Natural killer cell (primary cell): Measurements from ENCODE around the gene ACR. TPM values are rescaled to one million over a fixed set of nuclear protein-coding genes. Genes with fewer than 3 reads are reported as not detected.

Experiments
- ATAC-seq, 3 donors: fragments of 150-1000 bp in 2 of 3; fragments of 200-7000 bp in 1 of 3; cut with Tn5 transposase; 1 replicate in 1 of 3; 2 replicates in 2 of 3; pipeline ENCODE4 v1.10.0; 2021; ENCODE audit warnings: mild to moderate bottlenecking in 2 of 3, moderate library complexity in 2 of 3
- DNase-seq, 2 donors: peaks; one replicate each; pipeline versions ENCODE4 v3.0.0 to v3.0.0-alpha.2; 2013 to 2021; ENCODE audit warnings: mixed read lengths in 1 of 2
- H3K27ac ChIP-seq: one replicate; pipeline ENCODE4 v1.5.1; 2013; ENCODE audit warnings: mild to moderate bottlenecking, low read length
- H3K27me3 ChIP-seq: one replicate; pipeline ENCODE4 v1.6.1; 2013; ENCODE audit warnings: low read length; ENCODE audit not compliant: control insufficient read depth, insufficient read depth
- H3K36me3 ChIP-seq: one replicate; pipeline ENCODE4 v1.6.1; 2013; ENCODE audit warnings: low read length; ENCODE audit not compliant: control insufficient read depth, insufficient read depth
- H3K4me1 ChIP-seq: one replicate; pipeline ENCODE4 v1.6.1; 2013; ENCODE audit warnings: low read length; ENCODE audit not compliant: control insufficient read depth, insufficient read depth
- H3K4me3 ChIP-seq: one replicate; pipeline ENCODE4 v1.5.1; 2013; ENCODE audit warnings: low read length
- H3K9me3 ChIP-seq: one replicate; pipeline ENCODE4 v1.6.1; 2013; ENCODE audit warnings: low read length; ENCODE audit not compliant: control insufficient read depth, insufficient read depth
- H3K27ac Mint-ChIP-seq, 2 donors: one replicate each; pipeline ENCODE4 v1.8.0; 2022; ENCODE audit warnings: mild to moderate bottlenecking in 2 of 2, mixed read lengths in 2 of 2, moderate library complexity in 1 of 2
- H3K27me3 Mint-ChIP-seq, 2 donors: one replicate each; pipeline ENCODE4 v1.8.0; 2022; ENCODE audit warnings: low read depth in 2 of 2, mixed read lengths in 2 of 2
- H3K36me3 Mint-ChIP-seq: one replicate; pipeline ENCODE4 v1.8.0; 2022; ENCODE audit warnings: mixed read lengths
- H3K4me1 Mint-ChIP-seq, 2 donors: one replicate each; pipeline ENCODE4 v1.8.0; 2022; ENCODE audit warnings: mixed read lengths in 2 of 2
- H3K4me3 Mint-ChIP-seq: one replicate; pipeline ENCODE4 v1.8.0; 2022; ENCODE audit warnings: mild to moderate bottlenecking, moderate library complexity, mixed read lengths
- H3K9me3 Mint-ChIP-seq, 2 donors: one replicate each; pipeline ENCODE4 v1.8.0; 2022; ENCODE audit warnings: mixed read lengths in 2 of 2
- CTCF ChIP-seq: fragments of 200-600 bp; IDR thresholded peaks from one replicate; pipeline ENCODE4 v1.8.0; 2022; ENCODE audit warnings: antibody characterized with exemption
- WGBS: methylation state at CpG from one replicate; pipeline ENCODE4 v1.1.7; 2013; ENCODE audit warnings: missing lambda C conversion rate; ENCODE audit not compliant: insufficient coverage; 5-methylcytosine and 5-hydroxymethylcytosine counted together
- intact Hi-C: fragments of 100-400 bp; cut with micrococcal nuclease; formaldehyde crosslinking; loops from one replicate; pipeline ENCODE4 v1.14.2; 2022
- total RNA-seq, 4 donors: library from RNA; stranded (reverse); fragments of 120-200 nt in 1 of 4; gene quantifications; one replicate each; pipeline versions ENCODE4 v1.2.3 to v1.2.4, GENCODE V29; 2013 to 2022

The ACR gene
- total RNA-seq, 3 donors from 2014 or later (not counting 1 experiment from before 2014, with no cell fraction given): not detected

- H3K4me1 Mint-ChIP-seq: no peaks in the 10 kb centered on the region
- no peaks in the 10 kb centered on the region for H3K4me1 ChIP-seq
- H3K27ac ChIP-seq: no peak overlapping the region
- no peaks in the 10 kb centered on the region for H3K36me3 ChIP-seq
- H3K4me3 ChIP-seq: no peak overlapping the region
- no peak overlapping the region for H3K27ac Mint-ChIP-seq
- WGBS: 92% methylated on average over 11 of the region's 12 CpGs
- DNase-seq (no peak), ATAC-seq (no peak)
- H3K27me3 Mint-ChIP-seq: no peaks in the 10 kb centered on the region
- H3K9me3 Mint-ChIP-seq: no peaks in the 10 kb centered on the region
- no peak overlapping the region for H3K4me3 Mint-ChIP-seq
- intact Hi-C loops: no loop called here
- no peak for TF ChIP-seq CTCF
- no peaks in the 10 kb centered on the region for H3K9me3 ChIP-seq
- H3K27me3 ChIP-seq: no peaks in the 10 kb centered on the region
- no peaks in the 10 kb centered on the region for H3K36me3 Mint-ChIP-seq
Measured at GRCh38 chr22:50722716-50723428, 15.1 kb upstream of the ACR start.

- Histone ChIP-seq H3K9me3 (no peaks in the 10 kb centered on the region), H3K27me3 (no peaks in the 10 kb centered on the region), H3K36me3 (no peaks in the 10 kb centered on the region), H3K4me3 (no peak overlapping the region), H3K4me1 (no peaks in the 10 kb centered on the region), H3K27ac (no peak overlapping the region)
- no peak overlapping the region for H3K27ac Mint-ChIP-seq
- H3K9me3 Mint-ChIP-seq: no peaks in the 10 kb centered on the region
- intact Hi-C loops: no loop called here
- no peaks in the 10 kb centered on the region for H3K36me3 Mint-ChIP-seq
- H3K4me1 Mint-ChIP-seq: no peaks in the 10 kb centered on the region
- 68% methylated on average over 7 of the region's 7 CpGs for WGBS
- ATAC-seq: no peak
- H3K27me3 Mint-ChIP-seq: no peaks in the 10 kb centered on the region
- no peak for DNase-seq
- no peak overlapping the region for H3K4me3 Mint-ChIP-seq
- no peak for TF ChIP-seq CTCF
Measured at GRCh38 chr22:50723991-50724390, 14.0 kb upstream of the ACR start.

- ATAC-seq: no peak
- DNase-seq: no peak
- H3K36me3 ChIP-seq: no peaks in the 10 kb centered on the region
- no peaks in the 10 kb centered on the region for H3K4me1 ChIP-seq
- H3K27ac ChIP-seq: no peak overlapping the region
- no peaks in the 10 kb centered on the region for H3K9me3 Mint-ChIP-seq
- intact Hi-C loops: no loop called here
- 93% methylated on average over 8 of the region's 8 CpGs for WGBS
- no peak overlapping the region for H3K27ac Mint-ChIP-seq
- no peaks in the 10 kb centered on the region for H3K9me3 ChIP-seq
- H3K27me3 Mint-ChIP-seq: no peaks in the 10 kb centered on the region
- no peak overlapping the region for H3K4me3 ChIP-seq
- H3K36me3 Mint-ChIP-seq: no peaks in the 10 kb centered on the region
- no peaks in the 10 kb centered on the region for H3K4me1 Mint-ChIP-seq
- TF ChIP-seq CTCF: no peak
- H3K4me3 Mint-ChIP-seq: no peak overlapping the region
- H3K27me3 ChIP-seq: no peaks in the 10 kb centered on the region
Measured at GRCh38 chr22:50724616-50725015, 13.4 kb upstream of the ACR start.

GRCh38 chr22:50725597-50725996 lies 12.4 kb upstream of the ACR start:
- no peak for ATAC-seq
- 88% methylated on average over 7 of the region's 7 CpGs for WGBS
- no peaks in the 10 kb centered on the region for H3K9me3 ChIP-seq
- no peak overlapping the region for H3K27ac ChIP-seq
- no peaks in the 10 kb centered on the region for H3K36me3 ChIP-seq
- no peak overlapping the region for H3K27ac Mint-ChIP-seq
- no peak overlapping the region for H3K4me3 Mint-ChIP-seq
- no peak overlapping the region for H3K4me3 ChIP-seq
- TF ChIP-seq CTCF: no peak
- intact Hi-C loops: no loop called here
- DNase-seq: no peak
- H3K4me1 ChIP-seq: no peaks in the 10 kb centered on the region
- H3K36me3 Mint-ChIP-seq: no peaks in the 10 kb centered on the region
- H3K27me3 Mint-ChIP-seq: no peaks in the 10 kb centered on the region
- H3K4me1 Mint-ChIP-seq: no peaks in the 10 kb centered on the region
- H3K9me3 Mint-ChIP-seq: no peaks in the 10 kb centered on the region
- no peaks in the 10 kb centered on the region for H3K27me3 ChIP-seq
